HT1080 (cell line): ENCODE data around the gene SLC1A3. TPM values are rescaled to one million over a fixed set of nuclear protein-coding genes. Genes with fewer than 3 reads are reported as not detected.

ENCODE experiments used
- DNase-seq: peaks from one replicate; pipeline ENCODE4 v3.0.0-alpha.2; 2015; ENCODE audit warnings: low read depth
- small RNA-seq: library from RNA; depleted of rRNA; stranded (forward); fragments of <200 nt; gene quantifications from one replicate; pipeline ENCODE3, GENCODE V24; 2014
- total RNA-seq: library from RNA; depleted of rRNA; stranded (reverse); fragments of >200 nt; shearing (Covaris generic); gene quantifications from 2 replicates; pipeline ENCODE4 v1.2.3, GENCODE V29; 2014

Gene SLC1A3
- total RNA-seq, 1 experiment from 2014 or later: 27.1 TPM

DNA sequence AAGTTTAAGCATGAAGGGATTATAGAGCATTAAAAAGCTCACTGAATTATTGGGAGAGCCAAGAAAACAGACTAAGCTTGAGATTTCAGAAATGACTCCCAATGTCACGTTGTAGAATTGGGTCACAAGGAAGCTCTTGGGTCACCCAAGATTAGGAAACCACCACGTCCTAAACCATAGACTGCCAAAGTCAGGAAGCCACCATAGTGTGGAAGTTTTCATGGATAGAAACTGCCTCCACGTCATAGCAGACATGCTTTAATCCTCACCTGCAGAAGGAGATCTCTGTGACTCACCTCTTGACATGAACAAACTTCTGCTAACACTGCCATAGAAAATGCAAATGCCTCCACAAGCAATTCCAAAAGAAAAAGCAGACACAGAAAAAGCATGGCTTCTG, 106.3 kb downstream of the SLC1A3 start:
- no peak for DNase-seq

GRCh38 chr5:36713541-36713940, 107.1 kb downstream of the SLC1A3 start:
- DNase-seq: no peak

DNA sequence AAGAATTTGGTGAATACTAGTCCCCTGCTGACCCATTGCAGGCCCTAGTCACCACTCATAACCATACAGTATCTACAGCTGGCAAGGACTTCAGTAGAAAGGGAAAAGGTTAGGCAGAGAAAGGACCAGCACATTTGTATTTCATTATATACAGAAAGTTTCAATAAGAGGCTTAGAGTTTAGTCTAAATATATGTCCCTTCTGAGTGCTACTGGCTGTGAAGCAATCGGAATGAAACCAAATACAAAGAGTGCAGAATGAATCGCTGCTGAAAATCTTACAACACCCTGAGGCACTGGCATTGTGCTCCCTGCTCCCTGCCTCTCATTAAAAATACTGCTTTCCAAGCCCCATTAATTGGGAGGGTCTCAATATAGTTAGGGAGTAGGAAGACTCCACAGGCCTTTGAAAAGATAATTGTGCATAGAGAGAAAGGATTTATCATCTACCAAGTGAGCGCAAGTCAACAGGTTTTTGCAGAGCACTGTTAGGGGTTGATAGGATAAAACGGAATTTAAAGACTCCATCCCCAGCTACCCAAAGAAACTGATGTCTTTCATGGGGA, 110.8 kb downstream of the SLC1A3 start:
- DNase-seq: no peak

DNA sequence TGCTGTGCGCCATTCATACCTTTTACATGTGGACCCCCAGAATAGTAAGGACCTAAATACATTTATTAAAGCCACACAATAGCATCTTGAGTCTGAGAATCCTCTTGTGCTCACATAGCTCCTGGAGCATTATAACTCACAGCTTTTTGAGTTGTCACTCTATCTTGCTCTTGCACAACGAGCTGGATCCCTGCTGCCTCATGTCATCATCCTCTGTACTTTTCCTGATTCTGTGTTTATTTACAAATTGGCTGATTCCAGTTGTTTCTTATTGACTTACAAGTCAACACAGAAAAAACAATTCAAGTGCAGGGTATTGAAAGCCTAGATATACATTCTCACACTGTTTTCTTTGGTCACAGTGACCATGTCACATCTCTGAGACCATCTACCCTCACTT, 112.9 kb downstream of the SLC1A3 start:
- no peak for DNase-seq

DNA sequence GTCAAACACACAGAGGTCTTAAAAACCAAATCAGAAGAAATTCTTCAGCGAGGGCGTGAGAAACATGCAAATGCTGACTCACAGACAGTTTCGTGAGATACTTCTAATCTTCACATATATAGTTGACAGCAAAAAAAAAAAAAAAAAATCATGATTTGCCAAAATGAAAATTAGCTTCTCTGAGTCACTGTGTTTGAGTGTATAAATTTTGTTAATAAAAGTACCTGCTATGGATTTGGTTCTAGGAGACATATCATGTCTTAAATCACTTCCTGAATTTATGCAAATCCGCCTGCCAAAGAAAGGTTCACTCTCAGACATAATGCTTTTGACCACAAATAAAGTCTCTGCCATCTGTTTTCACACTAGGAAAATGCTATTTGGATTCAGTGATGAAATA, 114.3 kb downstream of the SLC1A3 start:
- no peak for DNase-seq

DNA sequence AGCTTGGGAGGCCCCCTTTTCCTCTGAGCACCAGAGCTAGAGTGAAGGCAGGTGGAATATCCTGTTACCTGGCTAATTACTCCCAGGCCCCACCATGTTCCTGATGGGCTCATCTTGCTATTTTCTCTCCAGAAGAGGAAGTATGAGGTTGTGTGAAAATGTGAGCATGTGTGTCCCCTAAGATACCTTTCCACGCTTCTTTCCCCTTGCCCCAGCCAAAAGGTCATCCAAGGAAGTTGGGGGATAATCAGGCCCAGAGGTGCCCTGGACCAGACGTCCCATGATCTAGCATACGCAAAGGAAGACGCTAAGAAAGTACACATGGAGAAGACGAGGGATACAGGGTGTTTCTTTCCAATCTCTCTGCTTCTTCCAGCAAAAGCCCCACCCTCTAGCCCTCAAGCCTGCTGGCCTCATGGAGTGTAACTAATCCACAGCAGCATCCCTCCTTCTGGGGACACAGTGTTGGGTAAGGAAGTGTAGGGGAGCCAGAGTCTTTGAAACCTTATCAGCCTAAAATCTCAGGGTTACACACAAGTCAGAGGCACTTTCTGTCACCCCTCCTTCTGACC, 115.3 kb downstream of the SLC1A3 start:
- DNase-seq: no peak

DNA sequence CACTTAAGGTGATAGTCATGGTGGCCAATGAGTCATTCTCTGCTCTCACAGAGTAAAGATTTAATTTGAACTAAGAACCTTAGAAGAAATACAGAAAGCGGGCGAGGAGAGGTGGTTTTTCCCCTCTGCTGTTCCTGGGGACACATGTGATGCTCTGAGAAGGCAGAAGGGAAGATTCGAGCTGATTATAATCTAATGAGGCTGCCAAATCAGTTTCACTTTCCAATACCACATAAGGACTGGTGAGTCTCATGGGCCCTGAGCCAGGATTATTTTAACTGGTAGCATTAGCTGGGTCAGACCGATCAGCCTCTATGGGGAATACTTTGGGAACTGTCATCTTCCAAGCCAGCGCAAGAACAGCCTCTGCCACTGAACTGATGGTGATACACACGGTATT, 116.5 kb downstream of the SLC1A3 start:
- no peak for DNase-seq

DNA sequence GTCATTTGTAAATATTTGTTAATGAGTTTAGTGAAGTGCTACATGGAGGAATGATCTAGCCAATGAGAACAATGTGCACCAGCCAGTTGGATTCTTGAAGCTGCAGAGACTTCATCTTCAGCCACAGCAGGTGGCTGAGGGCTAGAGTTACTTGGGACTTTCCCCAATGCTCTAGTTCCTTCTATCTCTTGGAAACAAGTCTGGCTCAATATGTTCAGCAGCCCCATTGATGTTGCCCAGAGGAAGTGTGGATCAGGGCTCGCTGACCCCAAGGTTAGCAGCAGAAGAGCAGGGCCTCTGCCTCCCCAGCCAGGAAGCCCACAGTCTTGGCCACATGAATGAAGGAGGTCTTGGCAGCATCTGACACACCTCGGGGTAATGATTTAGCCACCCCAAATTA, 117.5 kb downstream of the SLC1A3 start:
- DNase-seq: no peak

DNA sequence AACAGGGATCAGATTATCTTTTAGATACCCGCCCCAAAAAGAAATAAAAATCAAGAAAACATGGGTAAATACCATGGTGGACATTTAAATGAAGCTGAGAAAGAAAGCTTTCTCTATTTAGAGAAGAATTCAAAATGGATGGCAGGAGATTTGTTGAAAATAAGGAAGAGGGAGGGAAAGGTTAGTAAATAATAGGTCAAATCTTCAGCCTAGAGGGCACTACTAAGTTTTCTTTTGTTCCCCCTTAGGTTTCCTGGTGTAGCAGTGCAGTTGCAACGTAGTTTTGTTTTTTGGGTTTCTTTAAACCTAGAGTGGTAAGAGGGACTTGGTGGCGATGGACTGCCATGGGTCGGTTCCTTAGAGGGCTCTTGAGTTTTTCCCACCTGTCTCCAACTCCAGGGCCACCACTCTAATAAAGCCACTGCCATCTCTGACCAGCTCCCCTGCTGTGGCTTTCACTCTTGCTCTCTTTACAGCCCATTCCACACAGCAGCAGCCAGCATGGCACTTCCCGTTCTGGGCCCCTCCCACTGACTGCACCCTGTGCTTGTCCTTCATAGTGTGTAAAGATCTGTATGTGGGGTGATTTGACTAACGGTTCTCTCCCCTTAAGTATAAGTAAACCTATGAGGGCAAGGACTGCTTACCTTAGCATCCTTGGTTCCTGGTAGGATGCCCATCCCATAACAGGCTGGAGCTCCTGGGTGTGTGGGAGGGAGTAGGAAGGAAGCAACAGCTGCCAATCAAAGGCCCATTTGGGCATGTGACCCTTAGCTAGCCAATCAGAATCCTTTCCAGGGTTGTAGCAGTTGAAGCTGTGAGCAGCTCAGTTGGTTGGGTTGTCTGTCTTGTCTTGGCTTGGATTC, 118.3 kb downstream of the SLC1A3 start:
- peak; percentile 44 for DNase-seq

- no peak for DNase-seq
These were observed 119.9 kb downstream of the SLC1A3 start for GRCh38 chr5:36726317-36726716.

GRCh38 chr5:36726767-36727166, 120.4 kb downstream of the SLC1A3 start:
- DNase-seq: no peak

DNA sequence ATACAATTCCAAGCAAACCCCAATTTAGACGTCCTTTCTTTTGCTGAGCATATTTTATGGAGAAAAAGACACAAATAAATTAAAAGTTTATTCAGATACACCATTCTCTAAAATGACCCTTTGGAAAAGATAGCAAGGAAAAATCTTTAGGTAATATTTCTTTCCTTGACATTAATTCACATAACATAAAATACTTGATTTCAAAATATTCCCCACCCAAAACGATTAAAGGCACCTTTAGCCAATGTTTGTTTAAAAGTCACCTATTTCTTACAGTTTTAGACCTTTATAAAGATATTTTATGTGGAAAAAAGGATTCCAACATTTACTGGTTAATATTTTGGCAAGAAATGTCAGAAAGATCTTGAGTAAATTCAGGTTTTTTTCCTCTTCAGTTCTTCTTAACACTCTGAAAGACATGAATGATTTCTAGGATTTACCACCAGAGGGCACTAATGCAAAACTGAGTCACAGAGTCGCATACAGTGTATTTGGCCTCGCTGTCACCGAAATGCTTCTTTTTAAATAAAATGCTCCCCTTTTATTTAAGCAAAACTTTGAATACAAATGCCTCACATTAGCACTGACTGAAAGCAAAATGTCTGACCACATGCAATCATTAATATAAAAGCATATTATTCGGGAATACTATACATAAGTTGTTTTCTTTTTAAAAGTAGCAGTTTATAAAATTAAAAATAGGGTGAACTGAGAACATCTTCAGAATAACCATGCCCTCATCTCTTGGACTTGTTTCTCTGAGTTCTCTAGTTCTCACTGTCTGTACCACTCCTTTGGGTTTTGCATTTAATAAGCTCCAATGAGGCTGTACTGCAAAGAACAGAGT, 122.5 kb downstream of the SLC1A3 start:
- DNase-seq: peak; percentile 35

DNA sequence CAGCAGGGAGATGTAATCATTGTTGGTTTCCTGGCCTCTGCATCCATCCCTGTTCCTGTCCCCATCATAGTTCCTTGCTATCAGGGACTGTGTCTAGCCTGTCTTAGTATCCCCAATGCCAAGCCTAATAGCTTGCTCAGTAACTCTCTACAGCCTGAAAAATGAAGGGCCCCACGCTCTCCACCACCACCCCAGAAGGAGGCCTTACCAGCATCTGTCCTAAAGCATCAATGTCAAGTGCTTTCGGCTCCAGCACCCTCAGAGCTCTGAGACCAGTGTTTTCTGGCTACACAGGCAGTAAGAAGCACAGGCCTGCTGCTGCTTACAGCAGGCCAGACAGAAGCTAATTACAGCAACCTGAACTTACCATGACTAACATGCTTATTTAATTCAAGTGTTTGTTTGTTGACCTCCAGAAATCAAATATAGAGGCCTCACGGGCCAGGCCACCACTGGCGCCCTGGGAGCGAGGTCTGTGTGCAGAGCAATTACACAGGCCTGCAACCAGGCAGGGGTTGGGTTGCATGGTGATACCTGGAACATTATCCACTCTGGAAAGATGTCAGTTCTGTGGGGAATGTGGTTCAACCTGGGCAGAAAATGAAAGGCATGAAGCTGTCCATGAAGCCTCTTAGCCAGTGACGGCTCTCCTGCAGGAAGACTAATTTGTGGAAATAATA, 124.3 kb downstream of the SLC1A3 start:
- DNase-seq: no peak

DNA sequence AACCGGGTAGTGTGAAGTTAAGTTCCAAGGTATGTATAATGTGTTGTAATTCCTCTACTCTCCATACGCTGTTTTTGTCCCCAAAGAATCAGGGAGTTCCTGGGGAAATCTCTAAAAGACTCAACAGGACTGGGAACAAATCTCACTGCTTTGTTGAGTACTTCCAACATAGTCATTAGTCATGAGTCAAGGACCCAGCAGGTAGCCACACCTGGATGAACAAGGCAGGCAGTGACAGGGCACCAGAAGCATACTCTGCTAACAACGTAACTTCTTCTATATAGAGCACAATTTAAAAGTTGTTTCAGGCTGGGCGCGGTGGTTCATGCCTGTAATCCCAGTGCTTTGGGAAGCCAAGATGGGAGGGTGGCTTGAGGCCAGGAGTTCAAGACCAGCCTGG, 126.8 kb downstream of the SLC1A3 start:
- DNase-seq: no peak

DNA sequence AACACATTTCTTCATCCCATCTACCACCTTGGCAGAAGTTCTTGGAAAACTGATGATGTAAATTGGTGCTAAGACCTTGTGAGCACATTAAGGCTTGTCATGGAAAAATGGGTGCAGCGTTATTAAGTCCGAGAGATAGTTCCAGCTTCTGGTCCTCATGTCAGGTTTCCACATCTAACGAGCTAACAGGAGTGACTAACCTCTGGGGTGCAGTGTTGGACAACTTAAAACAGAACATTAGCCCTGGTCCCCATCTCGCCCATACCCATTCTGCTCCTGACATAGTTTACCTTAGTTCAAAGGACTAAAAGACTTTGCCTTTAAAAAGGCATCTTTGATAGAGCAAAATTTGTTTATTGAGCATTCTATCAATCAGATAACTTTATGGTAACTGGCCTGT, 128.0 kb downstream of the SLC1A3 start:
- DNase-seq: peak; percentile 23

DNA sequence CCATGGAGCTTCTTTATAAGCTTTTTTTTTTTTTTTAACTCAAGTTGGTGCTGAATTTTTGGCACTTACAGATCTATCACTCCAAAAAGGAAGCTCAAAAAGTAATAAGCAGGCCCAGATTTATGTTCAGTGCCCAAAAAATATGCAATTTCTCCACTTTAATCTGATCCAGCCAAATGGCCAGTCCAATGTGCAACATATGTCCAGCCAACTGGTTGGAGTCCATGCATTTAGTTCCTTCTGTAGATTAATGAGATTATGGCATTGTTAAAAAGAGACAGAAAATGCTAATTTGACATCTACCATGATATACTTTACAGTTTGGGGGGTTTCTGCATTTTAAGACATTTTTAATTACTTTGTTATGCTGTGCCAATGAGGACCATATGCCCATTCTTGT, 129.5 kb downstream of the SLC1A3 start:
- no peak for DNase-seq

Small RNA genes lying within 50 kb of the gene (small RNA-seq; reads per million reads assigned to genes)
- gene AC010631.1: not detected
